HTR-8/SVneo (cell line): Measurements from ENCODE around the gene SPDYE16.
"Not testable (repeated sequence)": the region's sequence is repeated elsewhere in the genome, so short reads cannot be mapped to it uniquely, and the experiment has no call there.

Experiments
- DNase-seq: peaks from one replicate; pipeline ENCODE4 v3.0.0; 2011; ENCODE audit warnings: low spot score, mixed read lengths; ENCODE audit not compliant: insufficient read length
- FAIRE-seq: peaks from 2 replicates; lab custom pipeline; 2011; peaks lifted over from hg19 to GRCh38; lab: Jason Lieb, UNC

The SPDYE16 gene, protein sequence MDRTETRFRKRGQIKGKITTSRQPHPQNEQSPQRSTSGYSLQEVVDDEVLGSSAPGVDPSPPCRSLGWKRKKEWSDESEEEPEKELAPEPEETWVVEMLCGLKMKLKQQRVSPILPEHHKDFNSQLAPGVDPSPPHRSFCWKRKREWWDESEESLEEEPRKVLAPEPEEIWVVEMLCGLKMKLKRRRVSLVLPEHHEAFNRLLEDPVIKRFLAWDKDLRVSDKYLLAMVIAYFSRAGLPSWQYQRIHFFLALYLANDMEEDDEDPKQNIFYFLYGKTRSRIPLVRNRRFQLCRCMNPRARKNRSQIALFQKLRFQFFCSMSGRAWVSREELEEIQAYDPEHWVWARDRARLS

DNA sequence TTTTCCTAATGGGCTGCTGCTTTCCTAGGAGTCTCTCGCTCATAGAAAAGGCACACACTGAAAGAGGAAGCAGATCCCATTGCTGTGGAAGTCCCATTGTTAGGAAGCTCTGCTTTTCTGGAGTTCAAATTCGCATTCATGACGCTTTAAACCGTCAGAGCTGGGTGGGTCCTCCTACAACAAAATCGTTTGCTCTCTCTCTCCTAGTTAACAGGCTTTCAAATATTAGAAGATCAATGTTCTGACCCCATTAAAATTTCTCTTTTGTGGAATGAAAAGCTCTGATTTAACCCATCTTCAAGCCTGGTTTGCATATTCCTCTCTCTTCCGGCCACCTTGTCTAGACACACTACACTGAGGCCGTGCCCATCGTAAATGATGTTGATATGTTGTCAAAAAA lies at the start of gene SPDYE16:
Gene SPDYE16 (minus strand): TSS at position 101 of the 400 bp plus-strand sequence. CDS start 1,838 bp downstream, outside the sequence.
- not testable (repeated sequence) for FAIRE-seq, DNase-seq

DNA sequence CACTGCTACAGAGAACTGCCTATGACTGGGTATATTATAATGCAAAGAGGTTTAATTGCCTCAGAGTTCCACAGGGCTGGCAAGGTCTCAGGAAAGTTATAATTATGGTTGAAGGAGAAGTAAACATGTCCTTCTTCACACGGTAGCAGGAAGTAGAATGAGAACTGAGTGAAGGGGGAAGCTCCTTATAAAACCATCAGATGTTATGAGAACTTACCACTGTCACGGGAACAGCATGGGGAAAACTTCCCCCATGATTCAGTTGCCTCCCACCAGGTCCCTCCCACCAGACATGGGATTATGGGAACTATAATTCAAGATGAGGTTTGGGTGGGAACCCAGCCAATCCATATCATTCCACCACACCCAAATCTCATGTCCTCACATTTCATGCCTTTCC lies 49.6 kb upstream of the SPDYE16 start:
- not testable (repeated sequence) for FAIRE-seq, DNase-seq

DNA sequence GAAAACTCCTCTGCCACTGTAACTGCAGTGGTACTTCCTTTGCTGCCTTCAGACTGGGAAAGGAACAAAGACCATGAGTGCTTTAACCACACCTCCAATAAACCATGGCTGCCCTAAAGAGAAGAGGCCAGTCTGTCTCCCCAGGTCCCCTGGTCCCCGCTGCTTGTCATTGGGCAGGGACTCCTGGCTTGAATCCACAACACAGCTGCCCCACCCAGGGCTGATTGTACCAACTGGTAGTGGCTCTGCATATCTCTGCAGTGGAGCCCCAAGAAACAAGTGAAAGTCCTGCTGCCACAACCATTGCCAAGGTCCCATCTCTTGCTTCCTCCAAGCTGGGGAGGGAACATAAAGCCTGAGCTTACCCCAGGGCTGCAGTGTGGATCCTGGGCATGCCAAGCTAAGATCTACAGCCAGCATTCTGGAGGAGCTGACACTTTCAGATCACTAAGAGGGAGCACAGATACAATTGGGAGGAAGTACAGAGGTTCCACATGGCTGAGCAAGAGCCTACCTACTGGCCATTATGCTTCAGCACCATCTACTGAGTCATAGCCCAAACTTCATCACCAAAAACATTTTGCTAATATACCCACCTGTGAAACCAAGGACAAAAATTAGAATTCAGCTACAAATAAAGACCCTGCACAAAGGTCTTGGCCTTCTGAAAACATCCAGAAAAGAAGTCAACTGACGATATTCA lies 48.7 kb upstream of the SPDYE16 start:
- DNase-seq, FAIRE-seq: not testable (repeated sequence)

DNA sequence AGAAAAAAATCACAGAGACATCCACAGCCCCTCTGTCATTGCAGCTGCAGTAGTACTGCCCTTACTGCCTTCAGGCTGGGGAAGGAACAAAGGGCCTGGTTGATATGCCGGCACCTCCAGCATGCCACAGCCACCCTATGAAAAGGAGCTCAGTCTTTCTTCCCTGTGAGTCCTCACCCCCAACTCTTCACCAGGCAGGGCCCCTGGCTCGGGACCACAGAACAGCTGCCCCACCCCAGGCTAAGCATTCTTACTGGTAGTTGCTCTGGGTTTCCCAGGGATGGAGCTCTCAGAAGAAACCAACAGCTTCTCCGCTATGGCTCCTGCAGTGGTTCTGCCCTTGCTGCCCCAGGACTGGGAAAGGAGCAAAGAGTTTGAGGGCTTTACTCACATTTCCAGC lies 47.9 kb upstream of the SPDYE16 start:
- DNase-seq, FAIRE-seq: not testable (repeated sequence)

DNA sequence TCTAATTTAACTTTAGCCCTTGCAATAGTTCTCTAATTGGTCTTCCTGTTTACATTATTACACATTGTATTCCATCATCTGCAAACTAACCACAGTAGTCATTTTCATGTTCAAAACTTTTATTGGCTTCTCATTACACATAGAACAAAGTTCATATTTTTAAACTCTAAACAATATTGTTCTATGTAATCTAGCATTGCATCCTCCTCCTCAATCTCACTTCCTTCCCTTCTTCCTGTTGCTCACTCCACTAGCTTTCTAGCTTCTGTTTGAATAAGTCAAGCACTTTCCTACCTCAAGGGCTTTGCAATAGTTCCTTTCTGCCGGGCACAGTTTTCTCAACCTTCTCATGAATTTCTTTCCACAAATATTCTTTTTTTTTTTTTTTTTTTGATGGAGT lies 45.5 kb upstream of the SPDYE16 start:
- DNase-seq, FAIRE-seq: not testable (repeated sequence)

DNA sequence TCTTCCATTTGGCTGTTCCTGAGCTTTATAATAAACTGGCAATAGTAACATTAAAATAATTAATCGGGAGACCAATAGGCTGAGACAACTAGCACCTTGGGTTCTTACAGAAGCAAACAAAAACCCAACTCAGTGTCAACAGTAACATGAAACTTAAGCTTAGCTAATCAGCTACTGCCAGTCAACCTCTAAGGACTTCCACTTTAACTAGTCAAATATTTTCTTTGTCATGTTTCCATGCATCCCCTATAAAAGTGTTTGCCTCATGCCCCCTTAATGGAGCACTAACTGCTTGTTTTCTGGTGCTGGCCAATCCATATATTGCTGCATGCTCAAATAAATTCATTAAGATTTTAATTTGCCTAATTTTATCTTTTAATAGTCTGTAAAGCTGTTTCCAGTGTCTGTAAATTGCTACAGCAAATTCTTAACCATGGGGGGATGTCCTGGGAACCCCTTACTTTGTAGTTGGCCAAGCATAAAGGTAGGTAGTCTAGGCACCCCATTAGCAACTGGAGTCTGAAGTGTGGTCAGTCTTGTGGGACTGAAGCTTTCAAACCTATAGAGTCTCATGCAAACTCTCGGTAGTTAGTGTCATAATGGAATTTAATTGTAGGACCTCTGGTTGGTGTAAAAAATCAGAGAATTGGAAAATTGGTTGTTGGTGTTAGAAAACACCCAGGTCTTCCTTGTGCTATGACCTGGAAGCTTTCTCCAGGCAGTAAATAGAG lies 43.7 kb upstream of the SPDYE16 start:
- DNase-seq, FAIRE-seq: not testable (repeated sequence)

DNA sequence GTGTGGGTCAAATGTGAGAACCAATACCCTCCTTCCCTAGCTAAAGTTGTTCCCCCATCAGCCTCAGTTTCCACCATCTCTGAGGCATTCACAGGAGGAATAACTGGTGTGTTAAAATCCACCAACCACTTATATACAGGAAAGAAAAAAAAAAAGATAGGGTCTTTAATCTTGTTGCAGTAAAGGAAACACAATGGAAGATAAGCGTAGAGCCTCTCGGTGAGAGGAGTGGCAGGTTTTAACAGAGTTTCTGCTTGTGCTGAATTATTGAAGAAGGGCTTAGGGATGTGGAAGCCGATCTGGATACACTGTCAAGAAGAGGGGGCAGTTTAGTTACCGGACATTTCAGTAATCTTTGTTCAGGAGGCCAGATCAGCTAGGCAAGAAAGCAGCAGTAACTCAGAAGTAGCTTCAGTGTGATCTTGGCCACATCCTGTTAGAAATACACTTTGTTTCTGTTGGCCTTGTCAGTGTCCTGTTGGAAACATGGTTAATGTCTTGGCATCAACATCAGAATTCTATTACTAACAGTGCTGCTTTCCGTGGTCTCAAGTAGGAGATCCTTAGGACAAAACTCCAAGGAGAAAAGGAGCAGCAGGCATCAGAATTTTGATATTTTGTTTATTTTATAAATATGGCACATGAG lies 40.7 kb upstream of the SPDYE16 start:
- not testable (repeated sequence) for FAIRE-seq, DNase-seq

DNA sequence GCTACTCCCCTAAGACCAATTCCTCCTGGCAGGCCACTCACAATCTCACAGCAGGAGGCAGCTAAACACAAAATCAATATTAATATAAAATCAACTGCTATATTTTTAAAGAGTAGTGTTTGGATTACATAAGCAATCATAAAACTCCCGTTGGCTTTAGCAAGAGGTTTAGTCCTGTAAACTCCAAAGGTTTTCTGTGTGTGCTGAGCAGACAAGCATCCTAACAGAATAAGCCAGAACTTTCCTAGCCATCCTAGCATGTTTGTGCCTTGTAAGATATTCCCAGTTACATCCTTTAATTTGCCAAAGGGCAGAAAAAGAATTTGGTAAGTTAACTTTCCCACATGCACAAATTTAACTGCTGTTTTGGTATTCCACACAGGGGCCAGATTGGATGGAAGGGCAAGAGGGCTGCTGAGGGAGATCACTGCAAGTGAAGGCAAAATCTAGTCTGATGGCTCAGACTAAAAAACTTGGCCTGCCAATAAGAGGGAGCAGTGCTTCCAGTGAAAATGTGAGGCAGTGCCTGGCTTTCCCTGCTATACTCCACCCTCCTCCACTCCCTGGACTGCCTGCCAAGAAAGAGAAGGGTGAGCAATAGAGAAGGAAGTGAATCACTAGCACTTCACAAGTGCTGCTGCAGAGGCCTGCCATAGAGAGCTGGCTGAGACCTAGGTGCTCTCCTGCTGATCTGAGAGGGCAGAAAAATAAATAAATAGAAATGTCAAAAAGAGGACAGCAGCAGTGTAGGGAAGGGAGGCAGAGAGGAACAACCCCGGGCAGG lies 39.9 kb upstream of the SPDYE16 start:
- FAIRE-seq, DNase-seq: not testable (repeated sequence)

DNA sequence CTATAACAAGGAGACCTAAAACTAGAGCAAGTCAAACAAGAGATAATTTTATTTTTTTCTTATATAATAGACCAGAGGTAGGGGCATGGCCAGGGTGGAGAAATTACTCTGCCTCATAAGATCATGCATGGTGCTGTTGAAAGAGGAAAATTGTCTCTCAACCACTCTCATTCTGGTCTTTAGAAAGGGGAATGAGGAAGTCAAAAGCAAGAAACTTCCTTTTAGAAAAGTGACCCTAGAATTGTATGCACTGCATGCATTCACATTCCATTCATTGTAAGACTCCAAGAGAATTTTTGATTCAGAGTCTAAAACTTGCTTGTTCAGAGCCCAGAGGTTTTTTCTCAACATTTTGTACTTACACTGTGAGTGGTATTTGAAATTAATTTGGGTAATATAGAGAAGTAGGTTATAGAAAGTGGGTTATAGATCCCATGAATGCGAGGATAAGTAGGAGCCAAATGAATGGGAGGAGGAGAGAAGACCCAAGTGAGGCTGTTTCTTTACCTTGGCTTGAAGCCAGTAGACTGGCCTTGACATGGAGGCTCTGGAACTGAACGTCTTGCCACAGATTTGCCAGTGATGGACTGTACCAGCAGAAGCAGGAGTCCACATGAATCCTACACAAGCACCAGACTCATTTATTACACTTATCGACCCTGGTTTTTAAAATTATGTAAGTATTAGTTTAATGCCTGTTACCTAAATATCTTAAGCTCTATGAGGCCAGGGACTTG lies 33.0 kb upstream of the SPDYE16 start:
- DNase-seq: not testable (repeated sequence)

DNA sequence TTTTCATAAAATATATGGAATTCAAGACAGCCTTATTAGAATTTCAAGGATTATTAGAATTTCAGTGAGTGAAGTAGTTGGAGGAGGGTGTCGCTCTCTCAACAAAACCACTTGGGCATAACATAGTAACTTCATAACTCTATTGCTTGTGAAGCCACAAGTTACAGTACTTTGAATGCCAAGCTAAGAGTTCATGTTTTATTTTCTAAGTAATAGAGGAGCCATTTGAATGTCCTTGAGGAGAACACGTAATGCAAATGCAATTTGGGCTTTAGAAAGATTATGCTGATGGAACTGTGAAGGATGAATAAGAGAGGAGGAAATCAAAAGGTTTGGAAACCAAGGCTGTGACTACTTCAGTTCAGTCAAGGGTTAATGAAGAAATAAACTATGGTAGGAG lies 32.3 kb upstream of the SPDYE16 start:
- FAIRE-seq, DNase-seq: not testable (repeated sequence)

More for the DNA sequence above, 33.0 kb upstream of the SPDYE16 start:
- FAIRE-seq: not testable (repeated sequence)

DNA sequence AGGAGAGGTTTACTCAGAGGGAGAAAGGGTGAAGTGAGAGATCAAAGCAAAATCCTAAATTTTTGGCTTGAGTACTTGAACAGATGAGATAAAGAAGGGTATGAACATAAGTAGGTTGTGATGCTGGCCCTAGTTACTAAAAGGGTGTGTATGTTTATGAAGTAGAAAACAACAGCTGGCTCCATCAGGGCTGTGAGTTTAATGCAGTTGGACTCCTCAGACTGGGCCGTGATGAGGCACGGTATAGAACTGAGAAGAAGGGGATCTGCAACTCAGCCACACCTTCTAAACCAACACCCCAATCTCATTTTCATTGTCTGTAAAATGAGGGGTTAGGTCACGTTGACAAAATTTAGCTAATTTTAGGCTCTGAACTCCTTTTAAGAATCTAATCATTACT lies 29.2 kb upstream of the SPDYE16 start:
- not testable (repeated sequence) for FAIRE-seq, DNase-seq

DNA sequence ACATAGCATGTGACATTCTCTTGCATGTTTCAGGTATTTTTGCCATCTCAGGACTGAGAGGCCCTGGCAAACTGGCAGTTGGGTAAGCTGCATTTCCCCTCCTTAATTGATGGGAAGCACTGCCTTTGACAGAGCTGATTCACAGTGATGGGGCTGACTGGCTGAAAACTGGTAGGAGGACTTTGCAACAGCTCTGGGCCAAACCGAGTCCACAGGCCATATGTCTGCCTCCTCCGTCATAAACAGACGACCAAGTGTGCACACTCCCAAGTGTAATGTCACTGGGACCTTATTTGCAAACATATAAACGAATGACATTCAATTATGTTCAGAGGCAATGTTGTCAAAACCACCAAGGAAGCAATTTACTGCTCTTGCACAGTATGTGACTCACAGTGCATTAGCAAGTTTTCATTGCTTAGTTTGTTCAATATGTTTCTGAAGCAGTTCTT lies 27.3 kb upstream of the SPDYE16 start:
- FAIRE-seq, DNase-seq: not testable (repeated sequence)

DNA sequence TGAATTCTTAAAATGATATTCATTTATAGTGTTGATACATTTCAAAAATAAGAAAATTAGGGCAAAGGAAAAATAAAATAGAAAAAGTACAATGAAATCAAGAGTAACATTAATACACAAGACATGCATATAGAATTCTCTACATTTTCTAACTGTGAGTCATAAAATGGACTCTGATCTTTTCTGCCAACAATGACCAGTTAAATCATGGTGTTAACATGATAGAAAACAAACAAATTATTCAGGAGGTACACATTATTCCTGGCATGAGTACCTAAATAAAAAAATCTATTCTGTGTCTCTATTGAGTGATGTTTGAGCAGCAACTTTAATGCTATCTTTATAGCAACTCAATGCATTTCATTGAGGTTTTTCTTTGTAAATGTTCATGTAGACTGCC lies 25.6 kb upstream of the SPDYE16 start:
- DNase-seq: peak; percentile 0
- not testable (repeated sequence) for FAIRE-seq

DNA sequence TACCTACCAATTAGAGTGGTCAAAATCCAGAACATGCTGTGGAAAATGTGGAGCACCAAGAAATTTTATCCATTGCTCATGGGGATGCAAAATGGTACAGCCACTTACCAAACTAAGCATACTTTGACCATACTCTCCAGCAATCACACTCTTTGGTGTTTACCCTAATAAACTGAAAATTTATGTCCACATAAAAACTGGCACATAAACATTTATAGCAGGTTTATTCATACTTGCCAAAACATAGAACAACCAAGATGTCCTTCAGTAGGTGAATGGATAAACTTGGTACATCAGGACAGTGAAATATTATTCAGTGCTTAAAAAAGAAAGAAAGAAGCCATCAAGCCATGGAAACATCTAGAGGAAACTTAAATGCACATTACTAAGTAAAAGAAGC lies 24.7 kb upstream of the SPDYE16 start:
- FAIRE-seq, DNase-seq: not testable (repeated sequence)

DNA sequence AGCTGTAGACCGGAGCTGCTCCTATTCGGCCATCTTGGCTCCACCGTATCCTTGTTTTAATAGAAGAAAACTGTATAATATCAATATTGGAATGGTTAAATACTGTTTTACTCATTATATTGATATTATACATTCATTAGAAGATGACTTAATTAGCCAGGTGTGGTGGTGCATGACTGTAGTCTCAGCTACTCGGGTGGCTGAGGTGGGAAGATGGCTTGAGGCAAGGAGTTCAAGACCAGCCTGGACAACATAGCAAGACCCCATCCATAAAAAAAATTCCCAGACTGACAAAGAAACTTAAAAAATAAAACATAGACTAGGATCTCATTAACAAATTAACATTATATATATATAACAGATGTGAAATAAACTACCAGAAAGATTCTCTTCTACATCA lies 24.2 kb upstream of the SPDYE16 start:
- DNase-seq, FAIRE-seq: not testable (repeated sequence)

DNA sequence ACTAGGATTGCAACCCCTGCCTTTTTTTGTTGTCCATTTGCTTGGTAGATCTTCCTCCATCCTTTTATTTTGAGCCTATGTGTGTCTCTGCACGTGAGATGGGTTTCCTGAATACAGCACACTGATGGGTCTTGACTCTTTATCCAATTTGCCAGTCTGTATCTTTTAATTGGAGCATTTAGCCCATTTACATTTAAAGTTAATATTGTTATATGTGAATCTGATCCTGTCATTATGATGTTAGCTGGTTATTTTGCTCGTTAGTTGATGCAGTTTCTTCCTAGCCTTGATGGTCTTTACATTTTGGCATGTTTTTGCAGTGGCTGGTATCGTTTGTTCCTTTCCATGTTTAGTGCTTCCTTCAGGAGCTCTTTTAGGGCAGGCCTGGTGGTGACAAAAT lies 21.9 kb upstream of the SPDYE16 start:
- FAIRE-seq: not testable (repeated sequence)

DNA sequence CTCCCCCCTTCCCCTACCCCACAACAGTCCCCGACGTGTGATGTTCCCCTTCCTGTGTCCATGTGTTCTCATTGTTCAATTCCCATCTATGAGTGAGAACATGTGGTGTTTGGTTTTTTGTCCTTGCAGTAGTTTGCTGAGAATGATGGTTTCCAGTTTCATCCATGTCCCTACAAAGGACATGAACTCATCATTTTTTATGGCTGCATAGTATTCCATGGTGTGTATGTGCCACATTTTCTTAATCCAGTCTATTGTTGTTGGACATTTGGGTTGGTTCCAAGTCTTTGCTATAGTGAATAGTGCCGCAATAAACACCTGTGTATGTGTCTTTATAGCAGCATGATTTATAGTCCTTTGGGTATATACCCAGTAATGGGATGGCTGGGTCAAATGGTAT lies 18.2 kb upstream of the SPDYE16 start:
- not testable (repeated sequence) for DNase-seq, FAIRE-seq

More for the DNA sequence above, 21.9 kb upstream of the SPDYE16 start:
- DNase-seq: not testable (repeated sequence)

DNA sequence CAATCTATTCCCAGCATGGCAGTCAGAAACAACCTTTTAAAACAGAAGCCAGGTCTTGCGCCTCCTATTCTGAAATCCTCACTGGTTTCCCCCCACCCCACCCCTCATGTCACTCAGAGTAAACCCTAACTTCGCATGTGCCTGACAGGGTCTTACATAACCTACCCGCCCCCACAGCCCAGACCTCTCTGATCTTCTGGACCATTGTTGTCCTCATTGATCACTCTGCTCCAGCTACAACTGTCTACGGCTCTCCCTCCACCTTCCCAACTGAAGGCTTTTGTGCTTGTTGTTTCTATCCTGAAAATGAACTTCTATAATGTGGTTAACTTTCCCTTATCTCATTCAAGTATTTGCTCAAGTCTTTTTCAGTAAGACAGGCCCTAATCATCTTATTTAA lies 17.1 kb upstream of the SPDYE16 start:
- not testable (repeated sequence) for FAIRE-seq, DNase-seq
